ENCODE results near the gene CDH23.

The CDH23 gene

GRCh38 chr10:71715026-71715425 is 318.3 kb downstream of the CDH23 start:
- DNase-seq = no peak

- no peak for DNase-seq
Observed at GRCh38 chr10:71715860-71716259, 319.1 kb downstream of the CDH23 start.

- no peak for DNase-seq
Observed at GRCh38 chr10:71716426-71716825, 319.7 kb downstream of the CDH23 start.

GRCh38 chr10:71717056-71717455 is 320.3 kb downstream of the CDH23 start:
- DNase-seq = no peak

- DNase-seq = no peak
Observed at GRCh38 chr10:71717551-71717951, 320.8 kb downstream of the CDH23 start.

GRCh38 chr10:71718165-71718698 is 321.5 kb downstream of the CDH23 start:
- no peak for DNase-seq

GRCh38 chr10:71719042-71719441 is 322.3 kb downstream of the CDH23 start:
- no peak for DNase-seq

- no peak for DNase-seq
Observed at GRCh38 chr10:71719464-71720201, 322.9 kb downstream of the CDH23 start, which contains the start of gene C10orf105. TSS of gene C10orf105 (minus strand) at chr10:71719778. CDS start at chr10:71716337, 3,441 bp downstream.

GRCh38 chr10:71720288-71720687 is 323.6 kb downstream of the CDH23 start:
- DNase-seq = no peak

GRCh38 chr10:71721313-71721712 is 324.6 kb downstream of the CDH23 start:
- DNase-seq = no peak

GRCh38 chr10:71722849-71723248 is 326.1 kb downstream of the CDH23 start:
- no peak for DNase-seq

GRCh38 chr10:71723311-71723710 is 326.6 kb downstream of the CDH23 start:
- DNase-seq = no peak

- no peak for DNase-seq
Observed at GRCh38 chr10:71724539-71724938, 327.8 kb downstream of the CDH23 start.

GRCh38 chr10:71725249-71725648 is 328.5 kb downstream of the CDH23 start:
- DNase-seq = no peak

GRCh38 chr10:71725998-71726579 is 329.4 kb downstream of the CDH23 start:
- DNase-seq = peak; percentile 50

- no peak for DNase-seq
Observed at GRCh38 chr10:71726580-71727104, 329.9 kb downstream of the CDH23 start.

- DNase-seq = peak; percentile 43
Observed at GRCh38 chr10:71727105-71727737, 330.5 kb downstream of the CDH23 start.

GRCh38 chr10:71727738-71728737 is 331.3 kb downstream of the CDH23 start:
- DNase-seq = peak; percentile 73

- DNase-seq = no peak
Observed at GRCh38 chr10:71729161-71729636, 332.5 kb downstream of the CDH23 start.

GRCh38 chr10:71731791-71732190 is 335.1 kb downstream of the CDH23 start:
- DNase-seq = no peak

- no peak for DNase-seq
Observed at GRCh38 chr10:71734797-71735196, 338.1 kb downstream of the CDH23 start.

Measured in CD4-positive, alpha-beta T cell treated with Interferon gamma for 1 hour (primary cell).